Smooth muscle cell (in vitro differentiated cells): ENCODE results near the gene INHBA. TPM values are rescaled to one million over a fixed set of nuclear protein-coding genes. Genes with fewer than 3 reads are reported as not detected.

ENCODE experiments used
- DNase-seq: peaks from one replicate; lab custom pipeline; 2025; ENCODE audit not compliant: unreplicated experiment; lab: John Stamatoyannopoulos, UW
- H2AFZ ChIP-seq: fragments of 200-600 bp; sonication (generic); 2 replicates; pipeline ENCODE4 v1.6.0; 2016; ENCODE audit warnings: antibody characterized with exemption, low read depth, mild to moderate bottlenecking
- H3F3A ChIP-seq: fragments of 200-600 bp; sonication (generic); 2 replicates; pipeline ENCODE4 v1.6.0; 2017; ENCODE audit warnings: antibody characterized with exemption, low read depth
- H3K27ac ChIP-seq: fragments of 200-600 bp; sonication (generic); 2 replicates; pipeline ENCODE4 v1.5.1; 2016; ENCODE audit warnings: low read depth, mild to moderate bottlenecking
- H3K27me3 ChIP-seq: fragments of 200-600 bp; sonication (generic); 2 replicates; pipeline ENCODE4 v1.6.1; 2016; ENCODE audit warnings: low read depth, mild to moderate bottlenecking
- H3K36me3 ChIP-seq: fragments of 200-600 bp; sonication (generic); 2 replicates; pipeline ENCODE4 v1.5.1; 2016; ENCODE audit warnings: low read depth
- H3K4me1 ChIP-seq: fragments of 200-600 bp; sonication (generic); 2 replicates; pipeline ENCODE4 v1.5.1; 2016; ENCODE audit warnings: low read depth
- H3K4me2 ChIP-seq: fragments of 200-600 bp; sonication (generic); 2 replicates; pipeline ENCODE4 v1.6.0; 2016; ENCODE audit warnings: mild to moderate bottlenecking
- H3K4me3 ChIP-seq: fragments of 200-600 bp; sonication (generic); 2 replicates; pipeline ENCODE4 v1.5.1; 2016; ENCODE audit warnings: mild to moderate bottlenecking
- H3K79me2 ChIP-seq: fragments of 200-600 bp; sonication (generic); 2 replicates; pipeline ENCODE4 v1.6.0; 2016; ENCODE audit warnings: low read depth, mild to moderate bottlenecking
- H3K9ac ChIP-seq: fragments of 200-600 bp; sonication (generic); 2 replicates; pipeline ENCODE4 v1.6.0; 2016; ENCODE audit warnings: low read depth
- H3K9me3 ChIP-seq: fragments of 200-600 bp; sonication (generic); replicated peaks from 2 replicates; pipeline ENCODE4 v1.5.1; 2016; ENCODE audit warnings: low read depth
- H4K20me1 ChIP-seq: fragments of 200-600 bp; sonication (generic); 2 replicates; pipeline ENCODE4 v1.6.0; 2016; ENCODE audit warnings: low read depth
- WGBS: methylation state at CpG from one replicate; pipeline ENCODE4 v1.1.7; 2016; ENCODE audit warnings: low lambda C conversion rate; 5-methylcytosine and 5-hydroxymethylcytosine counted together
- polyA plus RNA-seq: library from polyadenylated mRNA; unstranded; fragments of >200 nt; fragmentation: Nextera tagmentation; extraction: Ambion mirVana; gene quantifications from 2 replicates; pipeline ENCODE4 v1.2.1, GENCODE V29; 2016
- total RNA-seq: library from RNA; depleted of rRNA; stranded (reverse); fragments of >200 nt; gene quantifications from 2 replicates; pipeline ENCODE4 v1.2.3, GENCODE V29; 2014
- TF ChIP-seq, protein P1 (sequence below): fragments of 200-600 bp; sonication (generic); IDR thresholded peaks from 2 replicates; pipeline ENCODE4 v1.5.1; 2017; ENCODE audit warnings: borderline replicate concordance, mild to moderate bottlenecking, antibody characterized with exemption; ENCODE audit not compliant: insufficient read depth, poor library complexity, severe bottlenecking

Gene INHBA
- total and polyA plus RNA-seq, 2 experiments from 2014 or later = 257 to 326 TPM

DNA sequence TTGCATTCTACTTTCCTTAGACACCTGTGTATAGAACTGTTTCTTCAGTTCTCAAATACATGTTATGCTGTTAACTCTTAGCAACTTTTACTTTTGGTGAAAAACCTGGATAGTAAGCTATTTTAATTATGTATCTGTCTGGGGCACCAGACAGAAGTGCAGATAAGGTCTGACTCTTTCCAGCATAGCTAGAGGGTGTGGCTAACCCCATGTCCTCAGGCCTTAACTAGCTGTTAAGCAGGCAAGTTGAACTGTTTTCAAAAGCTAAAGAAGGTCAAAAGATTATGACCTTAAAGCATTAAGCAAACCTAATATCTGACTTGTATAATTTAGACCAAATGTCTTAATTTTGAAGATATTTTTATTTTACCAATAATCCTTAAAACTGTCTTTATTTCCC is 45.1 kb upstream of the INHBA start:
- H3K27ac ChIP-seq = no peak overlapping the region
- no peak overlapping the region for H3K9ac ChIP-seq
- DNase-seq = no peak
- no peaks in the 10 kb centered on the region for H3F3A ChIP-seq
- H3K4me1 ChIP-seq = no peaks in the 10 kb centered on the region
- TF ChIP-seq, protein P1, sequence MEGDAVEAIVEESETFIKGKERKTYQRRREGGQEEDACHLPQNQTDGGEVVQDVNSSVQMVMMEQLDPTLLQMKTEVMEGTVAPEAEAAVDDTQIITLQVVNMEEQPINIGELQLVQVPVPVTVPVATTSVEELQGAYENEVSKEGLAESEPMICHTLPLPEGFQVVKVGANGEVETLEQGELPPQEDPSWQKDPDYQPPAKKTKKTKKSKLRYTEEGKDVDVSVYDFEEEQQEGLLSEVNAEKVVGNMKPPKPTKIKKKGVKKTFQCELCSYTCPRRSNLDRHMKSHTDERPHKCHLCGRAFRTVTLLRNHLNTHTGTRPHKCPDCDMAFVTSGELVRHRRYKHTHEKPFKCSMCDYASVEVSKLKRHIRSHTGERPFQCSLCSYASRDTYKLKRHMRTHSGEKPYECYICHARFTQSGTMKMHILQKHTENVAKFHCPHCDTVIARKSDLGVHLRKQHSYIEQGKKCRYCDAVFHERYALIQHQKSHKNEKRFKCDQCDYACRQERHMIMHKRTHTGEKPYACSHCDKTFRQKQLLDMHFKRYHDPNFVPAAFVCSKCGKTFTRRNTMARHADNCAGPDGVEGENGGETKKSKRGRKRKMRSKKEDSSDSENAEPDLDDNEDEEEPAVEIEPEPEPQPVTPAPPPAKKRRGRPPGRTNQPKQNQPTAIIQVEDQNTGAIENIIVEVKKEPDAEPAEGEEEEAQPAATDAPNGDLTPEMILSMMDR = no peak
- no peak overlapping the region for H3K4me3 ChIP-seq
- H3K9me3 ChIP-seq = no peaks in the 10 kb centered on the region
- no peaks in the 10 kb centered on the region for H3K79me2 ChIP-seq
- no peak overlapping the region for H2AFZ ChIP-seq
- no peak overlapping the region for H3K4me2 ChIP-seq
- no peaks in the 10 kb centered on the region for H3K36me3 ChIP-seq
- no peaks in the 10 kb centered on the region for H4K20me1 ChIP-seq
- H3K27me3 ChIP-seq = no peaks in the 10 kb centered on the region

DNA sequence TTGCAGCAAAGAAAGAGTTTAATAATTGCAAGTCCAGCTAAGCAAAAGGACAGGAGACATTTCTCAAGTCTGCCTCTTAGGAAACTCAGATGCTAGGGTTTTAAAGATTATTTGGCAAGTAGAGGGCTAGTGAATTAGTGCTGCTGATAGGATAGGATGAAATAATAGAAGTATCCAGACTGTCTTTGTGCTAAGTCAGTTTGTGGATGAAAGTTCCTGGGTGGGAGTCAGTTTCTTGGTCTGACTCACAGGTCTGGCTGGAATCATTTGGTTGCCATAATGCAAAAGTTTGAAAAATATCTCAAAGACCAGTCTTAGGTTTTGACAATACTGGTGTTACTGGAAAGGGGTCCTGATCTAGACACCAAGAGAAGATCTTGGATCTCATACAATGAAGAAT is 42.6 kb upstream of the INHBA start:
- no peak for DNase-seq
- no peak overlapping the region for H2AFZ ChIP-seq
- no peaks in the 10 kb centered on the region for H3K27me3 ChIP-seq

DNA sequence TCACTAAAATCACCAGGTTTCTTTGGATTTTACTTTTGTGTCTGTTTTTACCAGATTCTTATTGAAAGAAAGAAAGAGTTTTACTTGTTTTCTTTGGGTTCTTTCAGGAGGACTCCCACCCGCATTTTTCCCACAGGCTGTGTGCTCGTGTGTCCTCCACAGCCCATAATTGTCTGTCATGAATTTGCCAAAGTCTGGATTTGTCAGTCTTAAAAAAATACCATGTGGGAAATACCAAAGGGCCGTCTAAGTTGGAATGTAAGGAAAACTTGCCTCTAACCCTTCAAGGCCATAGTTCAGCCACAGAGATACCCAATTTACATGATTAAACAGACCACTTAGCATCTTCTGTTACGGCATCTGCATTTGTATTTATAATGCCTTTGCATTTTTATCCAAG is 41.3 kb upstream of the INHBA start:
- H3K79me2 ChIP-seq = no peaks in the 10 kb centered on the region
- H3K36me3 ChIP-seq = no peaks in the 10 kb centered on the region
- TF ChIP-seq, protein P1 = no peak
- H3K4me1 ChIP-seq = no peaks in the 10 kb centered on the region
- H4K20me1 ChIP-seq = no peaks in the 10 kb centered on the region
- peak overlapping the region; percentile 68 for H2AFZ ChIP-seq
- no peak for DNase-seq
- H3K9me3 ChIP-seq = no peaks in the 10 kb centered on the region
- no peak overlapping the region for H3K4me3 ChIP-seq
- no peak overlapping the region for H3K9ac ChIP-seq
- no peaks in the 10 kb centered on the region for H3K27me3 ChIP-seq
- 51% methylated on average over 4 of the region's 4 CpGs for WGBS
- no peak overlapping the region for H3K27ac ChIP-seq
- H3K4me2 ChIP-seq = no peak overlapping the region
- H3F3A ChIP-seq = no peaks in the 10 kb centered on the region

More for the DNA sequence above, 42.6 kb upstream of the INHBA start:
- H3K9ac ChIP-seq = no peak overlapping the region
- H3K4me1 ChIP-seq = no peaks in the 10 kb centered on the region
- H3K36me3 ChIP-seq = no peaks in the 10 kb centered on the region
- no peaks in the 10 kb centered on the region for H3K79me2 ChIP-seq
- no peak overlapping the region for H3K4me3 ChIP-seq
- TF ChIP-seq, protein P1 = no peak
- H3K27ac ChIP-seq = no peak overlapping the region
- no peak overlapping the region for H3K4me2 ChIP-seq
- H3F3A ChIP-seq = no peaks in the 10 kb centered on the region
- no peaks in the 10 kb centered on the region for H3K9me3 ChIP-seq
- no peaks in the 10 kb centered on the region for H4K20me1 ChIP-seq

DNA sequence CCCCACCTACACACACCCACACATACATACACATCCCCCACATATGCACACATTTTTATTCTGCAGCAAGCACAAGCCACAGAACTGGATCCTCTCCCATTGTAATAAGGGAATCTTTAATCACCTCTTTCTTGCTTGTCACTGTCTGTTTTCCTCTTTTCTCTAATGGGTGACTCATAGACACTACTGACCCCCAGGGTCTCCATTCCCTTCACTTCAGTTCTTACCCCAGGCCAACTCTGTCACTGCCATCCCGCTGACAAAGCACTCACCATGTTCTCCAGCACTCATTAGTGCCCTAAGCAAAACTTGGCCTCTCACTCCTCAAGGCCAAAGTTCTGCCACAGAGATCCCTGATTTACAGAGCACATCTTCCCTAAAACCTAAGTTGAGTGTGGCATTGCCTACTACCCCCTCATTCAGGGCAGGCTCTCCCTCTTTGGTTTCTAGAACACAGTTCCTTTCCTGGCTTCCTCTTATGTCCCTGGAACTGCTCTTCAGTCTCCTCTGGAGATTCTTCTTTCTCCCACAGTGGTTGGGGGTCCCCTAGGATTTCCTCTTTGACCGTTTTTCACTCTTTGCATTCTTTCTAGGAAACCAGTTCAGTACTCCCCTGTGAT is 39.6 kb upstream of the INHBA start:
- DNase-seq = no peak
- Histone ChIP-seq H3K27me3 (no peaks in the 10 kb centered on the region), H3K9ac (no peak overlapping the region), H3K9me3 (no peaks in the 10 kb centered on the region), H3K4me3 (no peak overlapping the region), H3K27ac (no peak overlapping the region), H3K79me2 (no peaks in the 10 kb centered on the region), H3K4me2 (no peak overlapping the region), H3K36me3 (no peaks in the 10 kb centered on the region), H3F3A (no peaks in the 10 kb centered on the region), H2AFZ (no peak overlapping the region), H4K20me1 (no peaks in the 10 kb centered on the region), H3K4me1 (no peaks in the 10 kb centered on the region)
- 78% methylated on average over 2 of the region's 2 CpGs for WGBS
- TF ChIP-seq, protein P1 = no peak
